ENCODE results near the gene APBB1IP. TPM values are rescaled to one million over a fixed set of nuclear protein-coding genes. Genes with fewer than 3 reads are reported as not detected.

APBB1IP gene
- polyA plus RNA-seq, 3 donors: 24.6 to 78.7 (median 45.4) TPM

GRCh38 chr10:26554246-26554645 lies 116.1 kb downstream of the APBB1IP start:
- peaks cover 49% of the 10 kb centered on the region for H3K4me1 Mint-ChIP-seq
- no peak overlapping the region for H3K4me3 Mint-ChIP-seq
- no peak for DNase-seq
- 96% methylated on average over 3 of the region's 5 CpGs for WGBS (ENCODE audit: insufficient coverage)
- intact Hi-C loops (cut with micrococcal nuclease): loop anchor here in 1 of 2 donors (10.0 kb wide), 2 partner anchors 49 to 119 kb away; partner anchors contain the start of gene APBB1IP
- Histone ChIP-seq H3K27me3 (ENCODE audit: control insufficient read depth in 2 of 2, insufficient read depth in 2 of 2, low read length in 2 of 2) (no peaks in the 10 kb centered on the region), H3K79me2 (ENCODE audit: insufficient read depth, low read length) (peaks cover 43% of the 10 kb centered on the region), H3K4me1 (ENCODE audit: control insufficient read depth in 1 of 2, insufficient read depth in 2 of 2, low read length in 2 of 2) (peaks cover 25 to 37% of the 10 kb centered on the region in 2 donors), H2AFZ (ENCODE audit: insufficient read depth, low read depth, low read length, poor library complexity, severe bottlenecking) (no peak overlapping the region), H3K36me3 (replicated peaks in 1 of 2; ENCODE audit: control insufficient read depth in 1 of 2, insufficient read depth in 2 of 2, low read length in 2 of 2) (peaks cover 60 to 81% of the 10 kb centered on the region in 2 donors), H3K27ac (ENCODE audit: low read depth in 1 of 2, low read length in 2 of 2) (peak overlapping the region in 1 of 2 donors; percentile 73), H3K4me3 (replicated peaks in 1 of 3; ENCODE audit: low read depth in 2 of 3, low read length in 3 of 3) (no peak overlapping the region), H3K9me3 (replicated peaks in 1 of 2; ENCODE audit: control insufficient read depth in 1 of 2, insufficient read depth in 1 of 2, low read length in 2 of 2) (no peaks in the 10 kb centered on the region), H3K4me2 (replicated peaks; ENCODE audit: extremely low read depth, low read length, poor library complexity, severe bottlenecking) (no peak overlapping the region), H3K9ac (ENCODE audit: insufficient read depth, low read length, poor library complexity, severe bottlenecking) (no peak overlapping the region), H4K20me1 (ENCODE audit: insufficient read depth, low read length) (peaks cover 78% of the 10 kb centered on the region)
- H3K9me3 Mint-ChIP-seq: peaks cover 0 to 4% (median 0%) of the 10 kb centered on the region in 7 donors
- no peak for TF ChIP-seq CTCF (IDR thresholded peaks at IDR 0.05)
- peaks cover 72 to 85% of the 10 kb centered on the region in 2 donors for H3K36me3 Mint-ChIP-seq
- peak overlapping the region in 6 of 7 donors; percentile 37 to 87 (median 75) for H3K27ac Mint-ChIP-seq
- H3K27me3 Mint-ChIP-seq (ENCODE audit: low read depth in 3 of 3): peaks cover 0 to 2% (median 0%) of the 10 kb centered on the region in 3 donors

GRCh38 chr10:26555719-26556368 lies 117.7 kb downstream of the APBB1IP start:
- Histone ChIP-seq H3K4me2 (replicated peaks; ENCODE audit: extremely low read depth, low read length, poor library complexity, severe bottlenecking) (peak overlapping the region; percentile 58), H3K27ac (ENCODE audit: low read depth in 1 of 2, low read length in 2 of 2) (peak overlapping the region; percentile 57 to 73), H3K9ac (ENCODE audit: insufficient read depth, low read length, poor library complexity, severe bottlenecking) (peak overlapping the region; percentile 1), H3K79me2 (ENCODE audit: insufficient read depth, low read length) (peaks cover 32% of the 10 kb centered on the region), H3K9me3 (replicated peaks in 1 of 2; ENCODE audit: control insufficient read depth in 1 of 2, insufficient read depth in 1 of 2, low read length in 2 of 2) (no peaks in the 10 kb centered on the region), H3K27me3 (ENCODE audit: control insufficient read depth in 2 of 2, insufficient read depth in 2 of 2, low read length in 2 of 2) (no peaks in the 10 kb centered on the region), H4K20me1 (ENCODE audit: insufficient read depth, low read length) (peaks cover 62% of the 10 kb centered on the region), H2AFZ (ENCODE audit: insufficient read depth, low read depth, low read length, poor library complexity, severe bottlenecking) (no peak overlapping the region), H3K36me3 (replicated peaks in 1 of 2; ENCODE audit: control insufficient read depth in 1 of 2, insufficient read depth in 2 of 2, low read length in 2 of 2) (peaks cover 65 to 81% of the 10 kb centered on the region in 2 donors), H3K4me3 (replicated peaks in 1 of 3; ENCODE audit: low read depth in 2 of 3, low read length in 3 of 3) (peak overlapping the region in 1 of 3 experiments; percentile 30), H3K4me1 (ENCODE audit: control insufficient read depth in 1 of 2, insufficient read depth in 2 of 2, low read length in 2 of 2) (peaks cover 25 to 37% of the 10 kb centered on the region in 2 donors)
- DNase-seq: peak; percentile 80 to 93 (median 83)
- H3K27me3 Mint-ChIP-seq (ENCODE audit: low read depth in 3 of 3): peaks cover 0 to 2% (median 0%) of the 10 kb centered on the region in 3 donors
- H3K27ac Mint-ChIP-seq: peak overlapping the region; percentile 82 to 97 (median 89)
- TF ChIP-seq CTCF (IDR thresholded peaks at IDR 0.05): no peak
- 11% methylated on average over 8 of the region's 8 CpGs for WGBS (ENCODE audit: insufficient coverage)
- peaks cover 46% of the 10 kb centered on the region for H3K4me1 Mint-ChIP-seq
- peak overlapping the region in 1 of 2 donors; percentile 70 for H3K4me3 Mint-ChIP-seq
- H3K36me3 Mint-ChIP-seq: peaks cover 71 to 84% of the 10 kb centered on the region in 2 donors
- intact Hi-C loops (cut with micrococcal nuclease): loop anchor here (2.0 to 10.0 kb wide), 4 partner anchors 51 to 679 kb away; partner anchors contain the start of gene APBB1IP (in 1 of the 2)
- peaks cover 0 to 2% (median 0%) of the 10 kb centered on the region in 7 donors for H3K9me3 Mint-ChIP-seq

Data from CD14-positive monocyte (primary cell).